MCF 10A (cell line): ENCODE results near the gene UCN3. TPM values are rescaled to one million over a fixed set of nuclear protein-coding genes. Genes with fewer than 3 reads are reported as not detected.

Experiments used
- BruUV-seq: library from RNA; stranded (reverse); fragments of 400-500 nt; replicated peaks from 2 replicates; lab custom pipeline; 2021; lab: Mats Ljungman, UMichigan
- CTCF ChIA-PET: fragments of 300-600 bp; sonication (Branson Sonifier 250); formaldehyde crosslinking; extraction: SDS; loops from one replicate; lab custom pipeline; 2021; ENCODE audit warnings: antibody characterized with exemption, inconsistent platforms; lab: Yijun Ruan, JAX
- POLR2A ChIA-PET: fragments of 300-600, 350-650 bp; sonication (Branson Sonifier 250); formaldehyde crosslinking; extraction: SDS; loops from one replicate; lab custom pipeline; 2020; ENCODE audit warnings: antibody characterized with exemption, inconsistent platforms; lab: Yijun Ruan, JAX
- DNase-seq: peaks from one replicate; pipeline ENCODE4 v3.0.0-alpha.2; 2018; ENCODE audit not compliant: unreplicated experiment
- H3K27ac Mint-ChIP-seq: one replicate; pipeline ENCODE4 v1.8.0; 2022; ENCODE audit warnings: mild to moderate bottlenecking, low read depth, mixed read lengths; ENCODE audit not compliant: unreplicated experiment
- H3K27me3 Mint-ChIP-seq: one replicate; pipeline ENCODE4 v1.8.0; 2022; ENCODE audit warnings: mixed read lengths; ENCODE audit not compliant: insufficient read depth, unreplicated experiment
- H3K36me3 Mint-ChIP-seq: one replicate; pipeline ENCODE4 v1.8.0; 2022; ENCODE audit warnings: mild to moderate bottlenecking, moderate library complexity, mixed read lengths; ENCODE audit not compliant: insufficient read depth, unreplicated experiment
- H3K4me1 Mint-ChIP-seq: one replicate; pipeline ENCODE4 v1.8.0; 2022; ENCODE audit warnings: mixed read lengths; ENCODE audit not compliant: insufficient read depth, unreplicated experiment
- H3K4me3 Mint-ChIP-seq: one replicate; pipeline ENCODE4 v1.8.0; 2022; ENCODE audit warnings: mild to moderate bottlenecking, moderate library complexity, mixed read lengths; ENCODE audit not compliant: unreplicated experiment
- H3K9me3 Mint-ChIP-seq: one replicate; pipeline ENCODE4 v1.8.0; 2022; ENCODE audit warnings: mixed read lengths; ENCODE audit not compliant: unreplicated experiment
- CTCF ChIP-seq: fragments of 200-600 bp; IDR thresholded peaks from one replicate; pipeline ENCODE4 v1.8.0; 2022; ENCODE audit warnings: antibody characterized with exemption, mild to moderate bottlenecking; ENCODE audit not compliant: unreplicated experiment
- intact Hi-C: fragments of 100-400 bp; cut with micrococcal nuclease; formaldehyde crosslinking; loops from 2 replicates; pipeline ENCODE4 v1.14.1; 2022
- total RNA-seq: library from RNA; stranded (reverse); gene quantifications from 2 replicates; pipeline ENCODE4 v1.2.3, GENCODE V29; 2022

UCN3 gene
- total RNA-seq, 1 experiment from 2014 or later = not detected

DNA sequence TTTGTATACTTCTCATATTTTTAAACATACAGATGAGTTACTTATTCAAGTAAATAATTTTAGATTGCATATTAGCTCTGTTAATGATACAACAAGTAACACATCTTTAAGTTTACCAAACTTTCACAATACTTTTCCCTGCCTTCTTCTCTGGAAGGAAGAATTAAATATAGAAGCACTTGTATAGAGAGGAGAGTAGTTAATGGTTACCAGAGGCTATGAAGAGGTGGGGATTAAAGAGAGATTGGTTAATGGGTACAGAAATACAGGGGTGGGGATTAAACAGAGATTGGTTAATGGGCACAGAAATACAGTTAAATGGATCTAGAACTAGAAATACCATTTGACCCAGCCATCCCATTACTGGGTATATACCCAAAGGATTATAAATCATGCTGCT is 20.0 kb upstream of the UCN3 start:
- intact Hi-C loops = no loop called here
- no TSS peak for BruUV-seq
- Mint-ChIP-seq H3K36me3 (no peaks in the 10 kb centered on the region), H3K4me1 (no peaks in the 10 kb centered on the region), H3K9me3 (no peaks in the 10 kb centered on the region), H3K27me3 (no peaks in the 10 kb centered on the region), H3K4me3 (no peak overlapping the region), H3K27ac (no peak overlapping the region)
- ChIA-PET POLR2A (no interaction called here), CTCF (no interaction called here)
- DNase-seq = no peak
- TF ChIP-seq CTCF = no peak

- ChIA-PET POLR2A (no interaction called here), CTCF (interaction anchor here (0.6 kb wide), 1 partner anchor 36 kb away, joined by 4 read pairs; no protein-coding TSS in a partner anchor)
- intact Hi-C loops = no loop called here
- H3K4me1 Mint-ChIP-seq = no peaks in the 10 kb centered on the region
- no peak for TF ChIP-seq CTCF
- no peaks in the 10 kb centered on the region for H3K27me3 Mint-ChIP-seq
- no peak for DNase-seq
- no peak overlapping the region for H3K27ac Mint-ChIP-seq
- H3K4me3 Mint-ChIP-seq = no peak overlapping the region
- no TSS peak for BruUV-seq
- no peaks in the 10 kb centered on the region for H3K9me3 Mint-ChIP-seq
- no peaks in the 10 kb centered on the region for H3K36me3 Mint-ChIP-seq
Measured at GRCh38 chr10:5346881-5347280, 17.9 kb upstream of the UCN3 start.

DNA sequence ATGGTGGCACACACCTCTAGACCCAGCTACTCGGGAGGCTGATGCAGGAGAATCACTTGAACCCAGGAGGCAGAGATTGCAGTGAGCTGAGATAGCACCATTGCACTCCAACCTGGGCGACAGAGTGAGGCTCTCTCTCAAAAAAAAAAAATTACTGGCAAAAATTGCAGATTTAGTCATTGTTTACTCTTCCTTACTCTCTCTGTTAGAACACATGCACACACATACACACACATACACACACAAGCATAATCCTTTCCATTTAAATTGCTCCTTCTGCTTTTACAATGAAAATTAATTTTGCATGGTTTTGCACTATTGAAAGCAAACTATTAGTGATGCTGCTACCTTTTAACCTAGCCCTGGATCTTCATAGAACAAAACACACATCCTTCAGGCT is 15.4 kb upstream of the UCN3 start:
- ChIA-PET POLR2A (no interaction called here), CTCF (no interaction called here)
- H3K4me1 Mint-ChIP-seq = no peaks in the 10 kb centered on the region
- no peaks in the 10 kb centered on the region for H3K27me3 Mint-ChIP-seq
- H3K4me3 Mint-ChIP-seq = no peak overlapping the region
- no peaks in the 10 kb centered on the region for H3K36me3 Mint-ChIP-seq
- BruUV-seq = no TSS peak
- DNase-seq = no peak
- H3K9me3 Mint-ChIP-seq = no peaks in the 10 kb centered on the region
- TF ChIP-seq CTCF = no peak
- intact Hi-C loops = no loop called here
- H3K27ac Mint-ChIP-seq = no peak overlapping the region

DNA sequence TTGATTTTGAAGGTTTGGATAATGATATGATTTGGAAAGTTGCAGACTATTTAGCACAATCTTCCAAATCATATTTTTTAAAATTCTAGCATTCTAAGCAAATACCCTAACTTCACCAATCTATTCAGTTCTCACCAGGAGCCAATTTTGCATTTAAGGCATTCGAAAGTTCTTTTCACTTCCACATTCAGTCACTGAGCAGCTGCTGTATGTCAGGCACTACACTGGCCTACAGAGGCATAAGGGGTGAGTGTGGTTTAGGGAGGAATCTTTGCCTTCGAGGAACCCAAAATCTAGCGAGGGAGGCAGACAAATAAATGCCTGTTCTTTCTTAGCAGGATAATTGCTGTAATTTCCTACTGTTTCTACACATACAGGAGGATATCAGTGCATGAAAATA is 10.7 kb upstream of the UCN3 start:
- TF ChIP-seq CTCF = no peak
- POLR2A ChIA-PET = no interaction called here
- CTCF ChIA-PET = no interaction called here
- no peaks in the 10 kb centered on the region for H3K4me1 Mint-ChIP-seq
- intact Hi-C loops = no loop called here
- no TSS peak for BruUV-seq
- H3K9me3 Mint-ChIP-seq = no peaks in the 10 kb centered on the region
- DNase-seq = no peak
- H3K27ac Mint-ChIP-seq = no peak overlapping the region
- no peak overlapping the region for H3K4me3 Mint-ChIP-seq
- no peaks in the 10 kb centered on the region for H3K36me3 Mint-ChIP-seq
- H3K27me3 Mint-ChIP-seq = no peaks in the 10 kb centered on the region
